HG03103 (cell line): ENCODE data around the gene LCN10.
"Not testable (repeated sequence)": the region's sequence is repeated elsewhere in the genome, so short reads cannot be mapped to it uniquely, and the experiment has no call there.

Source experiments
- ATAC-seq: cut with Tn5 transposase; IDR thresholded peaks from one replicate; pipeline ENCODE4 v1.9.1; 2021; ENCODE audit warnings: low read depth; ENCODE audit not compliant: unreplicated experiment

LCN10 gene

GRCh38 chr9:136773386-136774044 lies 30.8 kb upstream of the LCN10 start:
- no peak for ATAC-seq

- ATAC-seq = no peak
These were observed 29.2 kb upstream of the LCN10 start for GRCh38 chr9:136771907-136772415.

GRCh38 chr9:136769710-136770191 lies 27.0 kb upstream of the LCN10 start:
- ATAC-seq = no peak

GRCh38 chr9:136766410-136767120 lies 23.8 kb upstream of the LCN10 start:
- ATAC-seq = not testable (repeated sequence)

GRCh38 chr9:136765745-136766409 lies 23.1 kb upstream of the LCN10 start:
- ATAC-seq = not testable (repeated sequence)

- no peak for ATAC-seq
These were observed 22.3 kb upstream of the LCN10 start for GRCh38 chr9:136765041-136765440.

- no peak for ATAC-seq
These were observed 21.7 kb upstream of the LCN10 start, which contains the start of gene LCN15 for GRCh38 chr9:136764301-136764891. LCN15 (minus strand) TSS chr9:136764518; CDS start chr9:136764488, 30 bp downstream.

- ATAC-seq = no peak
These were observed 20.9 kb upstream of the LCN10 start for GRCh38 chr9:136763649-136764035.

GRCh38 chr9:136762915-136763648 lies 20.3 kb upstream of the LCN10 start:
- no peak for ATAC-seq

GRCh38 chr9:136762221-136762691 lies 19.5 kb upstream of the LCN10 start:
- ATAC-seq = no peak

GRCh38 chr9:136761545-136761981 lies 18.8 kb upstream of the LCN10 start:
- no peak for ATAC-seq

GRCh38 chr9:136760834-136761544 lies 18.2 kb upstream of the LCN10 start:
- not testable (repeated sequence) for ATAC-seq

- ATAC-seq = no peak
These were observed 17.7 kb upstream of the LCN10 start for GRCh38 chr9:136760424-136760823.

- no peak for ATAC-seq
These were observed 16.9 kb upstream of the LCN10 start for GRCh38 chr9:136759436-136760325.

GRCh38 chr9:136759001-136759400 lies 16.3 kb upstream of the LCN10 start:
- ATAC-seq = no peak

- no peak for ATAC-seq
These were observed 15.0 kb upstream of the LCN10 start for GRCh38 chr9:136757751-136758140.

- no peak for ATAC-seq
These were observed 14.6 kb upstream of the LCN10 start for GRCh38 chr9:136757328-136757727.

- no peak for ATAC-seq
These were observed 14.1 kb upstream of the LCN10 start for GRCh38 chr9:136756836-136757235.

- no peak for ATAC-seq
These were observed 13.3 kb upstream of the LCN10 start for GRCh38 chr9:136756134-136756438.
